GM12878 (cell line): ENCODE measurements around the gene DCC. TPM values are rescaled to one million over a fixed set of nuclear protein-coding genes. Genes with fewer than 3 reads are reported as not detected.

Source experiments
- ATAC-seq: fragments of 200-7000 bp; cut with Tn5 transposase; 3 replicates; pipeline ENCODE4 v1.9.1; 2020; ENCODE audit warnings: mild to moderate bottlenecking, moderate library complexity
- BruUV-seq: library from RNA; stranded (reverse); fragments of 400-500 nt; replicated peaks from 2 replicates; lab custom pipeline; 2021; lab: Mats Ljungman, UMichigan
- CTCF ChIA-PET: fragments of 300-600 bp; sonication (Branson Sonifier 250); formaldehyde crosslinking; extraction: SDS; loops from one replicate; lab custom pipeline; 2021; ENCODE audit warnings: inconsistent platforms; lab: Yijun Ruan, JAX
- POLR2A ChIA-PET: fragments of 350-600 bp; formaldehyde crosslinking; extraction: SDS; loops from one replicate; lab custom pipeline; 2021; ENCODE audit warnings: inconsistent platforms; lab: Charles Lee
- RAD21 ChIA-PET: fragments of 300-600 bp; sonication (Branson Sonifier 250); formaldehyde crosslinking; loops from one replicate; lab custom pipeline; 2023; ENCODE audit warnings: antibody characterized with exemption; ENCODE audit not compliant: unreplicated experiment; lab: Charles Lee
- SMC1A ChIA-PET: fragments of 300-600 bp; sonication (Branson Sonifier 250); formaldehyde crosslinking; loops from one replicate; lab custom pipeline; 2023; ENCODE audit not compliant: unreplicated experiment, uncharacterized antibody; lab: Charles Lee
- DNase-seq: peaks from one replicate; pipeline ENCODE4 v3.0.0-alpha.2; 2011; ENCODE audit warnings: low read depth, low spot score
- FAIRE-seq: peaks from 3 replicates; lab custom pipeline; 2011; peaks lifted over from hg19 to GRCh38; lab: Jason Lieb, UNC
- H2AFZ ChIP-seq: 2 replicates; pipeline ENCODE4 v1.6.0; 2011; ENCODE audit warnings: low read depth, low read length, control low read depth; ENCODE audit not compliant: control insufficient read depth
- H3K27ac ChIP-seq: 2 replicates; pipeline ENCODE4 v1.5.1; 2011; ENCODE audit warnings: control low read depth; ENCODE audit not compliant: control insufficient read depth, insufficient read depth
- H3K27me3 ChIP-seq, 2 experiments: replicated peaks in 1 of 2; 2 replicates each; pipeline versions ENCODE4 v1.6.0 to v1.6.1; 2011; ENCODE audit warnings: low read length in 1 of 2; ENCODE audit not compliant: control insufficient read depth in 2 of 2, insufficient read depth in 2 of 2
- H3K36me3 ChIP-seq, 2 experiments: 2 replicates each; pipeline ENCODE4 v1.5.1; 2011; ENCODE audit warnings: low read length in 1 of 2; ENCODE audit not compliant: control insufficient read depth in 2 of 2, insufficient read depth in 2 of 2
- H3K4me1 ChIP-seq: 2 replicates; pipeline ENCODE4 v1.6.1; 2011; ENCODE audit warnings: mild to moderate bottlenecking, low read length, moderate library complexity, mixed read lengths; ENCODE audit not compliant: control insufficient read depth, insufficient read depth
- H3K4me2 ChIP-seq: 2 replicates; pipeline ENCODE4 v1.6.0; 2011; ENCODE audit warnings: control low read depth; ENCODE audit not compliant: control insufficient read depth, insufficient read depth
- H3K4me3 ChIP-seq: fragments of 200-600 bp; sonication (generic); 2 replicates; pipeline ENCODE4 v1.5.1; 2016
- H3K79me2 ChIP-seq: 2 replicates; pipeline ENCODE4 v1.6.0; 2011; ENCODE audit warnings: low read length; ENCODE audit not compliant: control insufficient read depth, insufficient read depth
- H3K9ac ChIP-seq: 2 replicates; pipeline ENCODE4 v1.8.0; 2011; ENCODE audit warnings: low read length, control low read depth, mixed read lengths; ENCODE audit not compliant: control insufficient read depth, insufficient read depth
- H3K9me3 ChIP-seq: replicated peaks from 3 replicates; pipeline ENCODE4 v1.5.1; 2011; ENCODE audit warnings: mild to moderate bottlenecking, low read length; ENCODE audit not compliant: control insufficient read depth, insufficient read depth
- H4K20me1 ChIP-seq: 2 replicates; pipeline ENCODE4 v1.6.0; 2011; ENCODE audit not compliant: control insufficient read depth, insufficient read depth
- BACH1 ChIP-seq: fragments of 450-650 bp; IDR thresholded peaks from 2 replicates; pipeline ENCODE4 v1.6.1; 2017; ENCODE audit warnings: mild to moderate bottlenecking, borderline replicate concordance
- BHLHE40 ChIP-seq, 2 experiments: fragments of 450-650 bp in 1 of 2; IDR thresholded peaks; 2 replicates each; pipeline ENCODE4 v1.6.1; 2011 to 2017; ENCODE audit warnings: low read depth in 2 of 2, borderline replicate concordance in 1 of 2, improper control_type of control experiment in 1 of 2, low read length in 1 of 2, mild to moderate bottlenecking in 1 of 2
- CBFB ChIP-seq: IDR thresholded peaks from 2 replicates; pipeline ENCODE4 v1.6.1; 2016; ENCODE audit warnings: antibody characterized with exemption, low read depth
- CHD4 ChIP-seq: fragments of 200-600 bp; sonication (generic); IDR thresholded peaks from 2 replicates; pipeline ENCODE4 v1.6.1; 2016; ENCODE audit warnings: mild to moderate bottlenecking
- PKNOX1 ChIP-seq: fragments of 450-650 bp; IDR thresholded peaks from 2 replicates; pipeline ENCODE4 v1.6.1; 2016; ENCODE audit warnings: mild to moderate bottlenecking
- RB1 ChIP-seq: fragments of 450-650 bp; formaldehyde crosslinking; IDR thresholded peaks from 2 replicates; pipeline ENCODE4 v1.6.1; 2017; ENCODE audit warnings: mild to moderate bottlenecking, borderline replicate concordance
- TCF12 ChIP-seq: IDR thresholded peaks from 2 replicates; pipeline ENCODE4 v1.6.1; 2011; ENCODE audit warnings: low read depth, mild to moderate bottlenecking, low read length
- WGBS: methylation state at CpG from one replicate; pipeline ENCODE4 v1.1.6; 2016; ENCODE audit warnings: low lambda C conversion rate; ENCODE audit not compliant: insufficient replicate concordance, insufficient coverage; ENCODE audit errors: missing lambda C conversion rate; 5-methylcytosine and 5-hydroxymethylcytosine counted together
- in situ Hi-C: fragments of 300-500 bp; cut with MboI; formaldehyde crosslinking; loops from 9 replicates; pipeline ENCODE4 v1.14.3; 2018; ENCODE audit warnings: mixed read lengths
- intact Hi-C: fragments of 100-400 bp; cut with micrococcal nuclease; formaldehyde crosslinking; loops from one replicate; pipeline ENCODE4 v1.14.2; 2022; ENCODE audit not compliant: unreplicated experiment
- polyA plus RNA-seq, 11 experiments: library from polyadenylated mRNA; depleted of rRNA in 4 of 11; unstranded in 6 of 11; stranded (reverse) in 5 of 11; fragments of >200 nt; fragmentation: Nextera tagmentation in 4 of 11; fragmentation: Illumina TruSeq in 1 of 11; extraction: Ambion mirVana in 4 of 11; extraction: Trizol in 1 of 11; gene quantifications; 1 replicate in 1 of 11; 2 replicates in 10 of 11; pipeline versions ENCODE4 v1.2.1 to v1.2.3, GENCODE V29; 2011 to 2016; ENCODE audit warnings: inconsistent platforms in 2 of 11, missing spikeins in 2 of 11, low read depth in 1 of 11
- total RNA-seq, 4 experiments: library from RNA; depleted of rRNA in 3 of 4; stranded (reverse); fragments of >200 nt in 3 of 4; fragmentation: Illumina TruSeq in 1 of 4; extraction: Trizol in 1 of 4; gene quantifications; 2 replicates each; pipeline versions ENCODE4 v1.2.1 to v1.2.3, GENCODE V29; 2013 to 2021

Gene DCC
- total and polyA plus RNA-seq, 10 of the 15 experiments (the other 5 are each of a cell fraction or from before 2014, with no cell fraction given) = 0.01 TPM; not detected in 9

- Histone ChIP-seq H3K27ac (no peak overlapping the region), H3K9ac (no peak overlapping the region), H3K9me3 (no peaks in the 10 kb centered on the region)
- no peak for DNase-seq
- TF ChIP-seq PKNOX1 = no peak
- no peak for TF ChIP-seq BACH1
- TF ChIP-seq CBFB = no peak
- no peak for TF ChIP-seq CHD4
- no peak for TF ChIP-seq TCF12
- no peak for TF ChIP-seq BHLHE40 (IDR thresholded peaks at IDR 0.05; ENCODE audit: borderline replicate concordance in 1 of 2, low read depth in 2 of 2, low read length in 1 of 2)
- TF ChIP-seq RB1 = no peak
- TF ChIP-seq, all 136 proteins: peak for 0
- ChIA-PET CTCF (interaction anchor here (0.6 kb wide), 1 partner anchor 12 kb away, joined by 3 read pairs; no protein-coding TSS in a partner anchor), SMC1A (interaction anchor here (0.9 kb wide), 1 partner anchor 16 kb away, joined by 3 read pairs; no protein-coding TSS in a partner anchor), POLR2A (no interaction called here), RAD21 (no interaction called here)
- Histone ChIP-seq H3K79me2 (no peaks in the 10 kb centered on the region), H3K36me3 (no peaks in the 10 kb centered on the region), H4K20me1 (no peaks in the 10 kb centered on the region), H3K4me1 (no peaks in the 10 kb centered on the region), H3K4me2 (no peak overlapping the region), H3K27me3 (no peaks in the 10 kb centered on the region), H3K4me3 (no peak overlapping the region), H2AFZ (no peak overlapping the region)
- FAIRE-seq (no peak), ATAC-seq (no peak)
- BruUV-seq = no TSS peak
- in situ Hi-C loops (no loop called here), intact Hi-C loops (no loop called here)
- WGBS = 0% methylated on average over 1 of the region's 1 CpG
These were observed 984.4 kb downstream of the DCC start for GRCh38 chr18:53324353-53324752.
